Measurements from ENCODE around the gene SARS1.

The SARS1 gene

DNA sequence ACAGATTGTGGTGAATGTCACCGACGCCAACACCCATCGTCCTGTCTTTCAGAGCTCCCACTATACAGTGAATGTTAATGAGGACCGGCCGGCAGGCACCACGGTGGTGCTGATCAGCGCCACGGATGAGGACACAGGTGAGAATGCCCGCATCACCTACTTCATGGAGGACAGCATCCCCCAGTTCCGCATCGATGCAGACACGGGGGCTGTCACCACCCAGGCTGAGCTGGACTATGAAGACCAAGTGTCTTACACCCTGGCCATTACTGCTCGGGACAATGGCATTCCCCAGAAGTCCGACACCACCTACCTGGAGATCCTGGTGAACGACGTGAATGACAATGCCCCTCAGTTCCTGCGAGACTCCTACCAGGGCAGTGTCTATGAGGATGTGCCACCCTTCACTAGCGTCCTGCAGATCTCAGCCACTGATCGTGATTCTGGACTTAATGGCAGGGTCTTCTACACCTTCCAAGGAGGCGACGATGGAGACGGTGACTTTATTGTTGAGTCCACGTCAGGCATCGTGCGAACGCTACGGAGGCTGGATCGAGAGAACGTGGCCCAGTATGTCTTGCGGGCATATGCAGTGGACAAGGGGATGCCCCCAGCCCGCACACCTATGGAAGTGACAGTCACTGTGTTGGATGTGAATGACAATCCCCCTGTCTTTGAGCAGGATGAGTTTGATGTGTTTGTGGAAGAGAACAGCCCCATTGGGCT, 38.6 kb downstream of the SARS1 start:
- Mint-ChIP-seq H3K27ac (no peak overlapping the region), H3K4me1 (ENCODE audit: low read depth in 2 of 2) (peaks cover 21 to 37% of the 10 kb centered on the region in 2 donors), H3K36me3 (ENCODE audit: insufficient read depth) (no peaks in the 10 kb centered on the region), H3K27me3 (peaks cover 0 to 9% of the 10 kb centered on the region in 2 donors), H3K9me3 (no peaks in the 10 kb centered on the region), H3K4me3 (no peak overlapping the region)
- DNase-seq, result no peak
- ATAC-seq (replicated peaks), result no peak

DNA sequence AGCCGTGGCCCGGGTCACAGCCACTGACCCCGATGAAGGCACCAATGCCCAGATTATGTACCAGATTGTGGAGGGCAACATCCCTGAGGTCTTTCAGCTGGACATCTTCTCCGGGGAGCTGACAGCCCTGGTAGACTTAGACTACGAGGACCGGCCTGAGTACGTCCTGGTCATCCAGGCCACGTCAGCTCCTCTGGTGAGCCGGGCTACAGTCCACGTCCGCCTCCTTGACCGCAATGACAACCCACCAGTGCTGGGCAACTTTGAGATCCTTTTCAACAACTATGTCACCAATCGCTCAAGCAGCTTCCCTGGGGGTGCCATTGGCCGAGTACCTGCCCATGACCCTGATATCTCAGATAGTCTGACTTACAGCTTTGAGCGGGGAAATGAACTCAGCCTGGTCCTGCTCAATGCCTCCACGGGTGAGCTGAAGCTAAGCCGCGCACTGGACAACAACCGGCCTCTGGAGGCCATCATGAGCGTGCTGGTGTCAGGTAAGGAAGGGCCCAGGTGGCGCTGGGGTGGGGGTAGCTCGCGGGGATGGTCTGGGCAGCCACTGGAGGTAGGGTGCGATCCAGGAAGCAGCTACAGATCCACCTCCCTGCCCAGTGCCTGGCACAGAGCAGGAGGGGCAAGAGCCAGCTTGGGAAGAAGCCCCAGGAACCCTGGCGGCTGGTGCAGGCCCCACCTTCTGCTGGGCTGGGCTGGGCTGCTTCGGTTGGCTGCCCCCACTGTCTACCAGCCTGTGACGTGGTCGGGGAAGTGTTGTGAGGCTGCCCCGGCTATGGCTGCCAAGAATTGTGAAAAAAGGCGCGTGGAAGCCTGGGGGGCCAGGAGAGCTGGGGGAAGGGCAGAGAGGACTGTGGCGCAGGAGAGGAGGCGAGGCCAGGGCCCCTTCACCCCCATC, 39.4 kb downstream of the SARS1 start:
- Mint-ChIP-seq H3K4me3 (peak overlapping the region in 1 of 2 donors; percentile 46), H3K9me3 (no peaks in the 10 kb centered on the region), H3K27ac (no peak overlapping the region), H3K36me3 (ENCODE audit: insufficient read depth) (peaks cover 3% of the 10 kb centered on the region), H3K27me3 (peaks cover 0 to under 1% of the 10 kb centered on the region in 2 donors), H3K4me1 (ENCODE audit: low read depth in 2 of 2) (peaks cover 26 to 37% of the 10 kb centered on the region in 2 donors)
- ATAC-seq (replicated peaks), result no peak
- DNase-seq, result no peak

DNA sequence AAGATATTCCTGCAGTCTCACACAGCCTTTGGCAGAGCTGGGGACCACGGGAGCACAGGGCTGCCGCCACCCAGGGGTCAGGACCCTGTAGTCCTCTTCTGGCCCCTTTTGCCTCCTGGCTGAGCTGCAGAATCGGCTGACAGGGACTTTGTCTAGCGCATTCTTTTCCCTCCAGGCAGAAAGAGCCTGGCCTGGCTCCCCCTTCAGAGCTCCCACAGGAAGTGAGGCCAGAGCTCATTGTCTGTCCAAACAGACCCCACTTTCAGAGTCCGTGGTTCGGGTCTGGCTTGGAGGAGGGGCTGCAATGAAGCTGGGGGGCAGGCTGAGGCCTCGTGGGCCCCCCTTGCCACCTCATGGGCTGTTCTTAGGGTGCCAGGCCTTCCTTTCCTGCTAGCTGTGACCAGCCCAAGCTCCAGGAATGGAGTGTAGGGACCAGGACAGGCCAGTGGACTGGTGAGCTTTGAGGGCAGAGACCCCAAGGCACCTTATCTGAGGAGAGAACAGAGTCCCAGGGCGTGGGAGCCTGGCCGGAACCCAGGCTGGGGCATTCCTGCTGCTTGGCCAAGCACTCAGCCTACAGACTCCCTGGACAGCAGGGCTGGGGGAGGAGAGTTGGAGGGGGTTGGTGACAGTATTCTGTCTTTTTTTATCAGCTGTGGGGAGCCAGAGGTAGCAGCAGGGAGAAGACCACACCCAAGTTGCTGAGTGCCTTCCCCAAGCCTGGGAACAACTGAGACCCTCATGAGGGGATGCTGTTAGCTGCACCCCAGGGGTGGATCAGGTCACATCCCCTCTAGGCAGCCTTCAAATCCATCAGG, 40.3 kb downstream of the SARS1 start:
- H3K4me3 Mint-ChIP-seq, result peak overlapping the region in 1 of 2 donors; percentile 46
- H3K9me3 Mint-ChIP-seq, result no peaks in the 10 kb centered on the region
- DNase-seq (no peak), ATAC-seq (replicated peaks) (no peak)
- H3K4me1 Mint-ChIP-seq (ENCODE audit: low read depth in 2 of 2), result peaks cover 26 to 36% of the 10 kb centered on the region in 2 donors
- no peak overlapping the region for H3K27ac Mint-ChIP-seq
- H3K27me3 Mint-ChIP-seq, result no peaks in the 10 kb centered on the region
- H3K36me3 Mint-ChIP-seq (ENCODE audit: insufficient read depth), result peaks cover 3% of the 10 kb centered on the region

DNA sequence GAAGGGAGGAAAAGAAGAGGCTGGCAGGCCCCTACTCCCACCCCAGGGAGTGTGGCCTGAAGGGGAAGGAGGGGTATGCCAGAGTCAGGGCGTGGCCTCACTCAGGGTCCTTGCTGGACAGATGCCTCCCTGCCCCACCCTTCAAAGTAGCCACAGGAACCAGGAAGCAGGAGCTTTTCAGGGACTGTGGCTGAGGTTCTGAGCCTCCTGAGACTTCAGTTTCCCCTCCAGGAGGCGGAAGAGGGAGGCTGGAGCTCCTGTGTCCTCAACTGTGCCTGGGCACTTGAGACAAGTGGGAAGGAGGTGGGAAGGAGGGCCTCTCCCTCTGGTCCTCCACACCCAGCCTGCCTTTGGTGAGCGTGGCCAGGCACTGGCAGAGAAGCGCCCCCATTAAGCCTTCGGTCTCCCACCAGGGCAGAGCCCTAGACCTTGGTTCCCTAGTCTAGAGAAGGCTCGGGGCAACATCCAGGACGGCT, 40.9 kb downstream of the SARS1 start:
- H3K27ac Mint-ChIP-seq, result peak overlapping the region in 1 of 2 donors; percentile 39
- no peaks in the 10 kb centered on the region for H3K9me3 Mint-ChIP-seq
- H3K4me3 Mint-ChIP-seq, result no peak overlapping the region
- DNase-seq, result no peak
- peaks cover 23 to 33% of the 10 kb centered on the region in 2 donors for H3K4me1 Mint-ChIP-seq (ENCODE audit: low read depth in 2 of 2)
- H3K27me3 Mint-ChIP-seq, result no peaks in the 10 kb centered on the region
- no peak for ATAC-seq (replicated peaks)
- H3K36me3 Mint-ChIP-seq (ENCODE audit: insufficient read depth), result peaks cover 3% of the 10 kb centered on the region

DNA sequence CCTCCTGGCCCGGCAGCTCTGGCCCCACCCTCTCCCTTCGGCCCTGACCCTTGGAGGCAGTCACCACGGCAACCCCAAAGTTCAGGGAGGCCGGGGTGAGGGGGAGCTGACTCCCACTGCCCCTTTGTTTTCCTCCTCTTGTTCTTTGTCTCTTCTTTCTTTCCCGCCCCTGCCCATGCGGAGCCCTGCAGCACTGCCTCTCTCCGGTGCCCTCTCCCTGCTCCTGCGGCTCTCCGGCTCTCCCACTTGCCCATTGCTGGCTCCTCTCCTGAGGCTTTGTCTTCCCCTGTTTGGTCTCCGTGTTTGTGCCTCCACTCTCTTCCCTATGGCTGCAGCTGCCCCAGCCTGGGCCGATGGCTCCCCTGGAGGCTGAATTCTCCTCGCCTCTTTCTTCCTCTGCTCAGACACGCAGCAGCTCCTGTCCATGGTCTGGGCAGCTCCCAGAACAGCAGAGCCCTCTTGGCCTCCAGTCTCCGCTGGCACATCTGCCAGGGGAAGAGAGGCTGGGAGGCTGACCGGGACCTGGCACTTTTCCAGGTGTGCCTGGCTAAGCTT, 41.5 kb downstream of the SARS1 start:
- peaks cover 3% of the 10 kb centered on the region for H3K36me3 Mint-ChIP-seq (ENCODE audit: insufficient read depth)
- H3K9me3 Mint-ChIP-seq, result no peaks in the 10 kb centered on the region
- peak overlapping the region in 1 of 2 donors; percentile 39 for H3K27ac Mint-ChIP-seq
- no peaks in the 10 kb centered on the region for H3K27me3 Mint-ChIP-seq
- peaks cover 23 to 33% of the 10 kb centered on the region in 2 donors for H3K4me1 Mint-ChIP-seq (ENCODE audit: low read depth in 2 of 2)
- DNase-seq (no peak), ATAC-seq (replicated peaks) (no peak)
- no peak overlapping the region for H3K4me3 Mint-ChIP-seq

DNA sequence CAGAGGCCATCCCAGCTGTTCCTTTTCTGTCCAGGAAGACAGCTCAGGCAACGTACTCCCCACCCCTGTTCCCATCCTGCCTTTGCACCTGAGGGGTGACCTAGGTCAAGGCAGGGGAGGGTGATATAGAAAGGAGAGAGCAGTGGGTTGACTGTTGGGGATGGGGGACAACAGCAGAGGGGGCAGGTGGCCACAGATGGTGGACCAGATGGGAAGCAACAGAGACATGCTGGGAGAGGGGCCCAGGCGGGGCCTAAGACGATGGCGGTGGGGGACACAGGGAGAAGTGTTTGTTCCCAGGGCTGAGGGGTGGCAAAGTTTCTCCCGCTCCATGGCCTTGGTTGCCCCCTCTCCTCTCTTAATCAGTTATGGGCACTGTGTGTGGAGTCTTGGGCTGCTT, 42.0 kb downstream of the SARS1 start:
- Mint-ChIP-seq H3K4me3 (no peak overlapping the region), H3K27me3 (no peaks in the 10 kb centered on the region)

DNA sequence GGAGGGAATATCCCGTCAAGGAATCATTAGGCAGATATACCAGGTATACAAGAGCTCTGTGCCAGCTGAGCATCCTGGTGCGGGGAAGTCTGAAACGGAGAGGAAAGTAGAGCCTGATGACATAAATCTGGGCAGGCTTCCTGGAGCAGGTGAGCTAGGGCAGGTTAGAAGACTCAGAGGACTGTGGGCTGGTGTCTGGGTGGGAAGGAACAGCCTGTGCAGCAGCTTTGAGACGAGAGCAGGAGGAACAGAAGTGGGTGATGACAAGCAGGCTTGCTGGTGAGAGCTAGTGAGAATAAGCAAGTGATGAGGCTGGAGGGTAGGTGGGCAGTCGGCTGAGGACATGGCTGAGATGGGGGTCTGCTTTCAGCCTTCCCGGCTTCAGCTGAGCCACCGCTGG, 42.4 kb downstream of the SARS1 start:
- peaks cover 3% of the 10 kb centered on the region for H3K36me3 Mint-ChIP-seq (ENCODE audit: insufficient read depth)
- H3K27ac Mint-ChIP-seq, result no peak overlapping the region
- DNase-seq (no peak), ATAC-seq (replicated peaks) (no peak)
- H3K4me1 Mint-ChIP-seq (ENCODE audit: low read depth in 2 of 2), result peaks cover 19 to 29% of the 10 kb centered on the region in 2 donors
- H3K4me3 Mint-ChIP-seq, result no peak overlapping the region
- H3K9me3 Mint-ChIP-seq, result no peaks in the 10 kb centered on the region
- H3K27me3 Mint-ChIP-seq, result no peaks in the 10 kb centered on the region

More for the DNA sequence above, 42.0 kb downstream of the SARS1 start:
- Mint-ChIP-seq H3K4me1 (ENCODE audit: low read depth in 2 of 2) (peaks cover 23 to 32% of the 10 kb centered on the region in 2 donors), H3K27ac (no peak overlapping the region), H3K36me3 (ENCODE audit: insufficient read depth) (peaks cover 3% of the 10 kb centered on the region), H3K9me3 (no peaks in the 10 kb centered on the region)
- DNase-seq, result no peak
- no peak for ATAC-seq (replicated peaks)

DNA sequence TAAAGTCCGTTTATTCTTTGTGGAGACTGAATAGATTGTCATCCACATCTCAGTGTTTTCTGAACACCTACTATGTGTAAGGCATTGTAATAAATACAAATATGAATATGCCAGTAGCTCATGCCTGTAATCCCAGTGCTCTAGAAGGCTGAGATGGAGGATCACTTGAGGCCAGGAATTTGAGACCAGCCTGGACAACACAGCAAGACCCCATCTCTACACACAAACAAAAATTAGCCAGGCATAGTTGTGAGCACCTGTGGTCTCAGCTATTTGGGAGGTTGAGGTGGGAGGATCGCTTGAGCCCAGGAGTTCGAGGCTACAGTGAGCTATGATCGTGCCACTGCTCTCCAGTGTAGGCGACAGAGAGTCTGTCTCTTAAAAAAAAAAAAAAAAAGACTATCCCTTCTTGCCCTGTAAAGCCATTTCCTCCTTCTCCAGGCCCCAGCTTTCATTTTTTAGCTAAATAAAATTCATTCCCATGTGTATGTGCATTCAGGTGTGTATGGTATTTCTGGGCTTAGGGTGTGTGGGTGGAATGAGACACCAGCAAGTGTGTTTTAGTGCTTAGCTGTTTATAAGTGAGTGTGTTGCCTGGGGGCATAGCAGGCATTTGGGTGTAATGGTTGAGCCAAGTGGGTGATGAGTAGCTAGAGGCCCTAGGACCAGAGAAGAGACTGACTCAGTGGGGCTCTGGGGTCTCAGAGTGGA, 43.4 kb downstream of the SARS1 start:
- Mint-ChIP-seq H3K27ac (peak overlapping the region; percentile 81 to 85), H3K27me3 (no peaks in the 10 kb centered on the region), H3K4me1 (ENCODE audit: low read depth in 2 of 2) (peaks cover 19 to 24% of the 10 kb centered on the region in 2 donors), H3K4me3 (no peak overlapping the region), H3K9me3 (no peaks in the 10 kb centered on the region), H3K36me3 (ENCODE audit: insufficient read depth) (peaks cover 3% of the 10 kb centered on the region)
- ATAC-seq (replicated peaks) (no peak), DNase-seq (no peak)

DNA sequence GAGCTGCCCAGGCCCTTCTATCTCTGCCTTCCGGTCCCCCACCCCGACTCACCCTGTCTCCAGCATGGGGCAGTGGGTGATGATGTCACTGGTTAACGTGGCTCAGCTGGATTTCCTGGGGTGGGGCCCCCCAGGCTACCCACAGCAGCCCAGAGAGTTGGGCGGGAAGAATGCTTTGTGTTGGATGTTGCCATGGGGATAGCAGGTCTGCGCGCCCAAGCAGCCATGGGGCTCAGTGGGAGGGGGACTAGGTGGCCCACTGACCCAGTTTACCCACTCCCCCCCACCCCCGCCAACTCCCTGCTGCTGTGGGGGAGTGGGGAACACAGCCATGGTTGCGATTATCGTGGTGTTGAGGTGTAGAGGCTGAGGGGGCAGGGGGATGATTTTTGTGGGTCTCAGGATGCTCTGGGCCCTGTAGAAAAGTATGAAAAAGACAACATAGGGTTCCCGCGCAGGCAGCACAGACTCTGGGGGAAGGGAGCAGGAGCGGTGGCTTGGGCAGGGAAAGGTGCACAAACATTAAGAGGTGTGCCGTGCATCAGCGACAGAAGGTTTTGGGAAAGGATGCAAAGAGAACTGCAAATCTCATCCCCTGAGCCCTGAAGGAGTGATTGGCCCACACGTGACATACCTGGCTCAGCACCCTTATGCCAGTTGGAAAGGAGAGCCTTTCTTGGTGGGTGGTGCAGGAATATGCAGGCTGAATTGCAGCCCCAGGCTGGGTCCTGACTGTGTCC, 44.1 kb downstream of the SARS1 start:
- no peak overlapping the region for H3K4me3 Mint-ChIP-seq
- no peak for ATAC-seq (replicated peaks)
- no peaks in the 10 kb centered on the region for H3K27me3 Mint-ChIP-seq
- no peaks in the 10 kb centered on the region for H3K9me3 Mint-ChIP-seq
- peak overlapping the region; percentile 81 to 85 for H3K27ac Mint-ChIP-seq
- H3K36me3 Mint-ChIP-seq (ENCODE audit: insufficient read depth), result peaks cover 3% of the 10 kb centered on the region
- H3K4me1 Mint-ChIP-seq (ENCODE audit: low read depth in 2 of 2), result peaks cover 17 to 19% of the 10 kb centered on the region in 2 donors
- no peak for DNase-seq

DNA sequence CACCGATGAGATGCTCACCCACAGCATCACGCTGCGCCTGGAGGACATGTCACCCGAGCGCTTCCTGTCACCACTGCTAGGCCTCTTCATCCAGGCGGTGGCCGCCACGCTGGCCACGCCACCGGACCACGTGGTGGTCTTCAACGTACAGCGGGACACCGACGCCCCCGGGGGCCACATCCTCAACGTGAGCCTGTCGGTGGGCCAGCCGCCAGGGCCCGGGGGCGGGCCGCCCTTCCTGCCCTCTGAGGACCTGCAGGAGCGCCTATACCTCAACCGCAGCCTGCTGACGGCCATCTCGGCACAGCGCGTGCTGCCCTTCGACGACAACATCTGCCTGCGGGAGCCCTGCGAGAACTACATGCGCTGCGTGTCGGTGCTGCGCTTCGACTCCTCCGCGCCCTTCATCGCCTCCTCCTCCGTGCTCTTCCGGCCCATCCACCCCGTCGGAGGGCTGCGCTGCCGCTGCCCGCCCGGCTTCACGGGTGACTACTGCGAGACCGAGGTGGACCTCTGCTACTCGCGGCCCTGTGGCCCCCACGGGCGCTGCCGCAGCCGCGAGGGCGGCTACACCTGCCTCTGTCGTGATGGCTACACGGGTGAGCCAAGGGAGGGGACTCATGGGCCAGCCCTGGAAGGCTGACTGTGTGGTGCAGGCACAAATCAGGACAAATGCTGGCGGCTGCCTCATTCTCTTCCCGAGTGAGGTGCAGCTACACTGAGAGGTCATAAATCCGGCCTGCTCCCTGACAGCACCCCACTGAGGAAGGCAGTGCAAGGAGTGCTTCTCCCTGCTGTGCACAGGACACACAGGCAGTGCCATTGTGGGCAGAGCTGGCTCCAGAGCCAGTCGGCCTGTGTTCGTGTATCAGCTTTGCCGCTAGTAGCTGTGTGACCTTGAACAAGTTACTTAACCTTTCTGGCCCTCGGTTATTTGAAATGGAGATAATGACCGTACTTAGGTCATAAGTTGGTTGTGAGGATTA, 45.1 kb downstream of the SARS1 start:
- Mint-ChIP-seq H3K36me3 (ENCODE audit: insufficient read depth) (peaks cover 6% of the 10 kb centered on the region), H3K4me3 (no peak overlapping the region), H3K27me3 (no peaks in the 10 kb centered on the region), H3K9me3 (no peaks in the 10 kb centered on the region), H3K4me1 (ENCODE audit: low read depth in 2 of 2) (peaks cover 16 to 19% of the 10 kb centered on the region in 2 donors), H3K27ac (peak overlapping the region in 1 of 2 donors; percentile 75)
- no peak for DNase-seq
- no peak for ATAC-seq (replicated peaks)
